Measurements from ENCODE around the gene ASPSCR1.
A peak's percentile ranks its signal among the peaks of the same experiment; 100 is the strongest.

ASPSCR1 gene

GRCh38 chr17:82062076-82062983, 84.9 kb downstream of the ASPSCR1 start:
- no peak for DNase-seq (ENCODE audit: low read depth)
- H3K4me3 ChIP-seq (ENCODE audit: control insufficient read depth, low read depth, low read length): no peak overlapping the region
- TF ChIP-seq CTCF (conservative IDR thresholded peaks at IDR 0.05; ENCODE audit: control insufficient read depth, insufficient read depth, low read depth, low read length): no peak

- TF ChIP-seq CTCF (conservative IDR thresholded peaks at IDR 0.05; ENCODE audit: control insufficient read depth, insufficient read depth, low read depth, low read length): no peak
These were observed 85.5 kb downstream of the ASPSCR1 start for GRCh38 chr17:82062984-82063368.

GRCh38 chr17:82063424-82064415, 86.3 kb downstream of the ASPSCR1 start:
- no peak for DNase-seq (ENCODE audit: low read depth)
- TF ChIP-seq CTCF (conservative IDR thresholded peaks at IDR 0.05; ENCODE audit: control insufficient read depth, insufficient read depth, low read depth, low read length): no peak
- H3K4me3 ChIP-seq (ENCODE audit: control insufficient read depth, low read depth, low read length): peak overlapping the region; percentile 70

More at GRCh38 chr17:82062984-82063368, 85.5 kb downstream of the ASPSCR1 start:
- H3K4me3 ChIP-seq (ENCODE audit: control insufficient read depth, low read depth, low read length): no peak overlapping the region
- no peak for DNase-seq (ENCODE audit: low read depth)

GRCh38 chr17:82064433-82065192, 87.2 kb downstream of the ASPSCR1 start:
- TF ChIP-seq CTCF (conservative IDR thresholded peaks at IDR 0.05; ENCODE audit: control insufficient read depth, insufficient read depth, low read depth, low read length): no peak
- H3K4me3 ChIP-seq (ENCODE audit: control insufficient read depth, low read depth, low read length): peak overlapping the region; percentile 70
- no peak for DNase-seq (ENCODE audit: low read depth)

- H3K4me3 ChIP-seq (ENCODE audit: control insufficient read depth, low read depth, low read length): peak overlapping the region; percentile 70
- TF ChIP-seq CTCF (conservative IDR thresholded peaks at IDR 0.05; ENCODE audit: control insufficient read depth, insufficient read depth, low read depth, low read length): no peak
- no peak for DNase-seq (ENCODE audit: low read depth)
These were observed 87.8 kb downstream of the ASPSCR1 start for GRCh38 chr17:82065193-82065637.
